Sigmoid colon (tissue), 4 donors: ENCODE data around the gene TNNT2.

Experiments used
- POLR2AphosphoS5 ChIP-seq, 4 donors: sonication (generic); formaldehyde crosslinking; IDR thresholded peaks; one replicate each; pipeline ENCODE4 v1.6.1; 2017; ENCODE audit warnings: antibody characterized with exemption in 4 of 4
- TF ChIP-seq, protein P1 (sequence below), 4 experiments: fragments of 450-650 bp in 3 of 4; fragments of 200-600 bp in 1 of 4; IDR thresholded peaks; one replicate each; pipeline ENCODE4 v1.5.1; 2016 to 2019; ENCODE audit warnings: antibody characterized with exemption in 4 of 4, mild to moderate bottlenecking in 3 of 4, moderate library complexity in 2 of 4

DNA sequence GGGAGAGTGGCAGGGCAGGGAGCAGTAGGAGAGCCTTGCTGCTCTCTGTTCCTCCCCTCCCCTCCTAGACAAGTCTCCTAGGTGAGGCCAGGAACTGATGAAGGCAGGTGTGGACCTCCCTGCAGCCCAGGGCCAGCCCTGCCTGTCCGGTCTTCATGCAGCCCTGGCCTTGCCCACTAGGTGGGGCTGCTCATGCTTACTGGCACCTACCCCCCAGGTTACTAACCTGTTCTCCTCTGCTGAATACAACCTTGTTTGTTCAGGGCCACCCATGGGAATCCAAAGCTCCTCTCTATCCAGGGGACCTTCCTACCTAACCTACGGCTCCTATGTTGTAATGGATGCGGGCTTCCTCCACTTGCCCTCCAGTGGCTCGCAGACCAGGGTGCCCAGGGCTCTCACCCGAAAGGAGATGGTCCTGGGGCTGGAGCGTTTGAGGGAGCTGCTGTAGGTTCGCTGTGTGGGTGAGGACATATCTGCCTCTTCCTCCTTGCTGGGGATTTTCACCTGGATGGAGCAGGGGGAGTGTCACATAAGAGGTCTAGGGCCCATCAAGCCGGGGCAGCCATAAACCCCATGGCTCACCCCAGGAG, 7.9 kb upstream of the TNNT2 start:
- TF ChIP-seq, protein P1, sequence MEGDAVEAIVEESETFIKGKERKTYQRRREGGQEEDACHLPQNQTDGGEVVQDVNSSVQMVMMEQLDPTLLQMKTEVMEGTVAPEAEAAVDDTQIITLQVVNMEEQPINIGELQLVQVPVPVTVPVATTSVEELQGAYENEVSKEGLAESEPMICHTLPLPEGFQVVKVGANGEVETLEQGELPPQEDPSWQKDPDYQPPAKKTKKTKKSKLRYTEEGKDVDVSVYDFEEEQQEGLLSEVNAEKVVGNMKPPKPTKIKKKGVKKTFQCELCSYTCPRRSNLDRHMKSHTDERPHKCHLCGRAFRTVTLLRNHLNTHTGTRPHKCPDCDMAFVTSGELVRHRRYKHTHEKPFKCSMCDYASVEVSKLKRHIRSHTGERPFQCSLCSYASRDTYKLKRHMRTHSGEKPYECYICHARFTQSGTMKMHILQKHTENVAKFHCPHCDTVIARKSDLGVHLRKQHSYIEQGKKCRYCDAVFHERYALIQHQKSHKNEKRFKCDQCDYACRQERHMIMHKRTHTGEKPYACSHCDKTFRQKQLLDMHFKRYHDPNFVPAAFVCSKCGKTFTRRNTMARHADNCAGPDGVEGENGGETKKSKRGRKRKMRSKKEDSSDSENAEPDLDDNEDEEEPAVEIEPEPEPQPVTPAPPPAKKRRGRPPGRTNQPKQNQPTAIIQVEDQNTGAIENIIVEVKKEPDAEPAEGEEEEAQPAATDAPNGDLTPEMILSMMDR (IDR thresholded peaks at IDR 0.05) = peak in 2 of 4 experiments; percentile 24 to 47
- TF ChIP-seq POLR2AphosphoS5 (IDR thresholded peaks at IDR 0.05) = no peak
